Measurements from ENCODE around the gene GMDS.

GMDS gene

DNA sequence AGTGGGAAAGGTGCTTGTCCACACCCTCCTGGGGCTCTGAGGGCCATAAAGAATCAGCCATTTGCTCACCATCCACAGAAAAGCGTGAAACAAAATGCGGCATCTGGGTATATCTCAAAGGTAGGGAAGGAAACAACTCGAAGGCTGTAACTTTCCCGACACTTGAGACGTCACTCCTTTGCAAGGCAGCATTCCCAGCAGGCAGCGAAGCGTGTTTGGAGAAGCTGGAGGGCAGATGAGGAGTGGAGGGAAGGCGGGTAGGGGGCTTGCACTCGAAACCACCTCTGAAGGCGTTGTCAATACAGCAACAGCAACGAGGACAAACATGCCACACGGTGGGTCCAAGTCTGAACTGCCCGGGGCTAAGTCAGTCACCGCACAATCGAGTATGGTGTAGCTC, 537.3 kb downstream of the GMDS start:
- TF ChIP-seq, protein P1, sequence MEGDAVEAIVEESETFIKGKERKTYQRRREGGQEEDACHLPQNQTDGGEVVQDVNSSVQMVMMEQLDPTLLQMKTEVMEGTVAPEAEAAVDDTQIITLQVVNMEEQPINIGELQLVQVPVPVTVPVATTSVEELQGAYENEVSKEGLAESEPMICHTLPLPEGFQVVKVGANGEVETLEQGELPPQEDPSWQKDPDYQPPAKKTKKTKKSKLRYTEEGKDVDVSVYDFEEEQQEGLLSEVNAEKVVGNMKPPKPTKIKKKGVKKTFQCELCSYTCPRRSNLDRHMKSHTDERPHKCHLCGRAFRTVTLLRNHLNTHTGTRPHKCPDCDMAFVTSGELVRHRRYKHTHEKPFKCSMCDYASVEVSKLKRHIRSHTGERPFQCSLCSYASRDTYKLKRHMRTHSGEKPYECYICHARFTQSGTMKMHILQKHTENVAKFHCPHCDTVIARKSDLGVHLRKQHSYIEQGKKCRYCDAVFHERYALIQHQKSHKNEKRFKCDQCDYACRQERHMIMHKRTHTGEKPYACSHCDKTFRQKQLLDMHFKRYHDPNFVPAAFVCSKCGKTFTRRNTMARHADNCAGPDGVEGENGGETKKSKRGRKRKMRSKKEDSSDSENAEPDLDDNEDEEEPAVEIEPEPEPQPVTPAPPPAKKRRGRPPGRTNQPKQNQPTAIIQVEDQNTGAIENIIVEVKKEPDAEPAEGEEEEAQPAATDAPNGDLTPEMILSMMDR (IDR thresholded peaks at IDR 0.05; ENCODE audit: insufficient read depth, low read length, poor library complexity, severe bottlenecking), result no peak
- no peak for DNase-seq (ENCODE audit: extremely low read depth, insufficient read length)

DNA sequence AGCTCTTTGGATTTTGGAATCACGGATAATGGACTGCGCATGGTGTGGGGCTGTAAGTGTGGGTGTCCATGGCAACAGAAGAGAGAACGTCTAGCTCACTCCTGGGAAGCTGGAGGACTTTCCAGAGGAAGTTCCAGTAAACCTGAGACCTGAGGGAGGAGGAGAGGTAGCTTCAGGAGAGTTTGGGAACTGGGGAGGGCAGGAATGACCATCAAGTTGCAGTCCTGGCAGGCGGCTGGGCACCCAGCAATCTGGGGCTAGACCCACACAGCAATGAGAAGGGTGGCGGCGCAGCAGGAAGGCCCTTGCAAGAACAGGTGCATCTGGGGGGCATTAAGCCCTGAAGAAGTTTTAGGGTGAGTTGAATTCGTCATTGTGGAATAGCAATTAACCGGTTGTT, 539.8 kb downstream of the GMDS start:
- no peaks in the 10 kb centered on the region for H3K36me3 ChIP-seq (ENCODE audit: control insufficient read depth, insufficient read depth, low read length)
- DNase-seq (ENCODE audit: extremely low read depth, insufficient read length), result no peak
- H3K27me3 ChIP-seq (replicated peaks; ENCODE audit: control insufficient read depth, insufficient read depth, low read length), result no peaks in the 10 kb centered on the region; the same call in 1 of the 2 replicates
- no peak overlapping the region for H3K4me3 ChIP-seq (replicated peaks; ENCODE audit: low read depth, low read length)
- TF ChIP-seq, protein P1 (IDR thresholded peaks at IDR 0.05; ENCODE audit: insufficient read depth, low read length, poor library complexity, severe bottlenecking), result no peak

More for the DNA sequence above, 537.3 kb downstream of the GMDS start:
- no peaks in the 10 kb centered on the region for H3K36me3 ChIP-seq (ENCODE audit: control insufficient read depth, insufficient read depth, low read length)
- no peak overlapping the region for H3K4me3 ChIP-seq (replicated peaks; ENCODE audit: low read depth, low read length)
- H3K27me3 ChIP-seq (replicated peaks; ENCODE audit: control insufficient read depth, insufficient read depth, low read length), result no peaks in the 10 kb centered on the region; the same call in 1 of the 2 replicates

DNA sequence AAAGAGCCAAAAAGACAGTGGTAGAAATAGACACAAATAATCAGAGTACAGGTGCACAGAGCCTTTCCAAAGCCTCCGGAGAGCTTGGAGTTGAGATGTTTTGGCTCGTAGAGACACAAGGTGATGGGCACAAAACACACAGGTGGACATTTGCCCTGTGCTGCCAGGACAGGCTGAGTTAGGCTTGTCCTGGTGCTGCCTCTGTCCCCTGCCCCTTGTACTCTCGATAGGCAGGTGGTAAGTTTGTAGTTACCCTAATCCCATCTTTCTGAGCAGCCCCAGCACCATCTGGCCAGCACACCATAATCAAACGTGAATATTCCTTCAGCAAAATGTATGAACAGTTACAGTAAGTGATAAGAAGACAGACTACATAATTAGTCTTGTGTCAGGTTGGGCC, 540.2 kb downstream of the GMDS start:
- no peak for DNase-seq (ENCODE audit: extremely low read depth, insufficient read length)
- TF ChIP-seq, protein P1 (IDR thresholded peaks at IDR 0.05; ENCODE audit: insufficient read depth, low read length, poor library complexity, severe bottlenecking), result no peak
- Histone ChIP-seq H3K36me3 (ENCODE audit: control insufficient read depth, insufficient read depth, low read length) (no peaks in the 10 kb centered on the region), H3K27me3 (replicated peaks; ENCODE audit: control insufficient read depth, insufficient read depth, low read length) (no peaks in the 10 kb centered on the region; the same call in 1 of the 2 replicates), H3K4me3 (replicated peaks; ENCODE audit: low read depth, low read length) (no peak overlapping the region)

DNA sequence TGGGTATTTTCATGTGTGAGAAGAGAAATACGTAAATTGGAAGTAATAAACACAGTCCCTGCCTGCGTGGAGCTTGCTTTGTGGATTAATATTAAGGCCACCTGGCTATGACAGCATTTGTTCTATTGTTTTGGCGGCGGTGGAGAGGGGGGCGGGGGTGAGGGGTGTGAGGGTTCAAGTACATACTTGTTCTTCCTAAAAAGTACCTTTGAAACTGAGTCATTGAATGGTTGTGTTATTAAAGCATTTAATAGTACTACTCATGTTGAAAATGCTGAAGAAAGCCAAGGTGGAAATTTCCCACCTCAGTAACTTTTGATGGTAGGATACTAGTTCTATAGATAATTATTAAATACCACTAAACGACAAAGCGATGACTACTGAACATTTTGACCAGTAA, 540.7 kb downstream of the GMDS start:
- H3K36me3 ChIP-seq (ENCODE audit: control insufficient read depth, insufficient read depth, low read length), result no peaks in the 10 kb centered on the region
- TF ChIP-seq, protein P1 (IDR thresholded peaks at IDR 0.05; ENCODE audit: insufficient read depth, low read length, poor library complexity, severe bottlenecking), result no peak
- H3K27me3 ChIP-seq (replicated peaks; ENCODE audit: control insufficient read depth, insufficient read depth, low read length), result no peaks in the 10 kb centered on the region; the same call in 1 of the 2 replicates
- DNase-seq (ENCODE audit: extremely low read depth, insufficient read length), result no peak
- no peak overlapping the region for H3K4me3 ChIP-seq (replicated peaks; ENCODE audit: low read depth, low read length)

DNA sequence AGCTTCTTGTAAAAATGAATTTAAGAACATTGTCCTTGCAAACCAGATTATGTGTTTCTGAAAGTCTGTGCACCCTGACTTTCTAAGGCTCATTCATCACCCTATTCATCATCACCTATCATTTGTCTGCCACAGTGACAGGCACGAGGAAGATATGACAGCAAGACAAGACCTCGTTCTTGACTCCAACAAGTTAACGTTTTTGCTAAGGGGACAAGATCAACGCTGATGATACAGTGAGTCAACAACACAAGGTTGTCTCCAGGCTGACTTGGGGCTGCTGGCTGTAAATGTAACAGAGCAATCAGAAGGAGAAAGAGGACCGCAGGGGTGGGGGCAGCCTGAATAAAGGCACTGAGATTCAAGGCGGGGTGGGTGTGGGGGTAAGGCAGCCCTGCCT, 541.5 kb downstream of the GMDS start:
- H3K27me3 ChIP-seq (replicated peaks; ENCODE audit: control insufficient read depth, insufficient read depth, low read length), result no peaks in the 10 kb centered on the region
- H3K36me3 ChIP-seq (ENCODE audit: control insufficient read depth, insufficient read depth, low read length), result no peaks in the 10 kb centered on the region
- no peak overlapping the region for H3K4me3 ChIP-seq (replicated peaks; ENCODE audit: low read depth, low read length)
- TF ChIP-seq, protein P1 (IDR thresholded peaks at IDR 0.05; ENCODE audit: insufficient read depth, low read length, poor library complexity, severe bottlenecking), result no peak
- no peak for DNase-seq (ENCODE audit: extremely low read depth, insufficient read length)
